Muscle layer of duodenum (tissue), 2 donors: ENCODE data around the gene LRRC8C.
"Not testable (repeated sequence)": the region's sequence is repeated elsewhere in the genome, so short reads cannot be mapped to it uniquely, and the experiment has no call there.

Source experiments
- H3K27ac ChIP-seq: one replicate; pipeline ENCODE4 v1.7.0; 2013; ENCODE audit warnings: mild to moderate bottlenecking, low read length
- H3K27me3 ChIP-seq: one replicate; pipeline ENCODE4 v1.7.0; 2013; ENCODE audit warnings: low read depth, mild to moderate bottlenecking, control low read depth, low read length
- H3K36me3 ChIP-seq, 2 donors: one replicate each; pipeline ENCODE4 v1.7.0; 2013; ENCODE audit warnings: low read length in 2 of 2, control low read depth in 1 of 2, mild to moderate bottlenecking in 1 of 2; ENCODE audit not compliant: insufficient read depth in 2 of 2, control insufficient read depth in 1 of 2
- H3K4me1 ChIP-seq, 2 donors: one replicate each; pipeline ENCODE4 v1.7.0; 2013; ENCODE audit warnings: low read length in 2 of 2, mild to moderate bottlenecking in 2 of 2, control low read depth in 1 of 2, moderate library complexity in 1 of 2; ENCODE audit not compliant: insufficient read depth in 2 of 2, control insufficient read depth in 1 of 2
- H3K4me3 ChIP-seq, 2 donors: one replicate each; pipeline ENCODE4 v1.7.0; 2013; ENCODE audit warnings: low read length in 2 of 2, low read depth in 1 of 2, mild to moderate bottlenecking in 1 of 2
- H3K9me3 ChIP-seq, 2 donors: one replicate each; pipeline ENCODE4 v1.7.0; 2013; ENCODE audit warnings: low read length in 2 of 2, control low read depth in 1 of 2, mild to moderate bottlenecking in 1 of 2; ENCODE audit not compliant: control insufficient read depth in 1 of 2
- donor health status: healthy.

Gene LRRC8C

GRCh38 chr1:89698020-89698560 is 65.2 kb downstream of the LRRC8C start:
- Histone ChIP-seq H3K4me3 (no peak overlapping the region), H3K9me3 (no peaks in the 10 kb centered on the region), H3K27ac (no peak overlapping the region), H3K36me3 (no peaks in the 10 kb centered on the region), H3K4me1 (no peaks in the 10 kb centered on the region), H3K27me3 (no peaks in the 10 kb centered on the region)

- Histone ChIP-seq H3K4me3 (no peak overlapping the region), H3K4me1 (no peaks in the 10 kb centered on the region), H3K36me3 (no peaks in the 10 kb centered on the region), H3K27me3 (no peaks in the 10 kb centered on the region), H3K27ac (no peak overlapping the region), H3K9me3 (no peaks in the 10 kb centered on the region)
These were observed 65.7 kb downstream of the LRRC8C start for GRCh38 chr1:89698624-89699023.

- no peak overlapping the region for H3K27ac ChIP-seq
These were observed 66.6 kb downstream of the LRRC8C start for GRCh38 chr1:89699451-89699986.

GRCh38 chr1:89701746-89702241 is 68.9 kb downstream of the LRRC8C start:
- Histone ChIP-seq H3K4me1 (no peaks in the 10 kb centered on the region), H3K4me3 (no peak overlapping the region), H3K36me3 (no peaks in the 10 kb centered on the region), H3K27ac (no peak overlapping the region), H3K27me3 (no peaks in the 10 kb centered on the region), H3K9me3 (no peaks in the 10 kb centered on the region)

More at GRCh38 chr1:89699451-89699986, 66.6 kb downstream of the LRRC8C start:
- Histone ChIP-seq H3K4me1 (no peaks in the 10 kb centered on the region), H3K36me3 (no peaks in the 10 kb centered on the region), H3K9me3 (no peaks in the 10 kb centered on the region), H3K27me3 (no peaks in the 10 kb centered on the region), H3K4me3 (no peak overlapping the region)

GRCh38 chr1:89702520-89703045 is 69.7 kb downstream of the LRRC8C start:
- no peak overlapping the region for H3K4me3 ChIP-seq

GRCh38 chr1:89703469-89703868 is 70.5 kb downstream of the LRRC8C start:
- Histone ChIP-seq H3K9me3 (no peaks in the 10 kb centered on the region), H3K27ac (no peak overlapping the region), H3K4me1 (no peaks in the 10 kb centered on the region), H3K4me3 (no peak overlapping the region), H3K27me3 (no peaks in the 10 kb centered on the region), H3K36me3 (no peaks in the 10 kb centered on the region)

More at GRCh38 chr1:89702520-89703045, 69.7 kb downstream of the LRRC8C start:
- no peaks in the 10 kb centered on the region for H3K4me1 ChIP-seq
- H3K36me3 ChIP-seq: no peaks in the 10 kb centered on the region
- H3K27ac ChIP-seq: no peak overlapping the region
- no peaks in the 10 kb centered on the region for H3K9me3 ChIP-seq
- H3K27me3 ChIP-seq: no peaks in the 10 kb centered on the region

- Histone ChIP-seq H3K36me3 (no peaks in the 10 kb centered on the region), H3K4me1 (no peaks in the 10 kb centered on the region)
These were observed 71.1 kb downstream of the LRRC8C start for GRCh38 chr1:89704014-89704413.

GRCh38 chr1:89704885-89705284 is 72.0 kb downstream of the LRRC8C start:
- H3K4me3 ChIP-seq, H3K27me3 ChIP-seq, H3K27ac ChIP-seq, H3K9me3 ChIP-seq, H3K36me3 ChIP-seq, H3K4me1 ChIP-seq: not testable (repeated sequence)

More at GRCh38 chr1:89704014-89704413, 71.1 kb downstream of the LRRC8C start:
- no peak overlapping the region for H3K27ac ChIP-seq
- no peaks in the 10 kb centered on the region for H3K9me3 ChIP-seq
- H3K27me3 ChIP-seq: no peaks in the 10 kb centered on the region
- no peak overlapping the region for H3K4me3 ChIP-seq

- Histone ChIP-seq H3K9me3 (no peaks in the 10 kb centered on the region), H3K4me3 (no peak overlapping the region), H3K4me1 (no peaks in the 10 kb centered on the region), H3K27ac (no peak overlapping the region), H3K27me3 (no peaks in the 10 kb centered on the region), H3K36me3 (no peaks in the 10 kb centered on the region)
These were observed 73.2 kb downstream of the LRRC8C start for GRCh38 chr1:89705901-89706699.

- Histone ChIP-seq H3K27me3 (no peaks in the 10 kb centered on the region), H3K27ac (no peak overlapping the region), H3K9me3 (no peaks in the 10 kb centered on the region), H3K4me3 (no peak overlapping the region), H3K36me3 (no peaks in the 10 kb centered on the region), H3K4me1 (no peaks in the 10 kb centered on the region)
These were observed 73.7 kb downstream of the LRRC8C start for GRCh38 chr1:89706700-89707012.

- Histone ChIP-seq H3K4me3 (no peak overlapping the region), H3K27me3 (no peaks in the 10 kb centered on the region), H3K27ac (no peak overlapping the region), H3K36me3 (peaks cover 3 to 6% of the 10 kb centered on the region in 2 donors), H3K4me1 (no peaks in the 10 kb centered on the region), H3K9me3 (no peaks in the 10 kb centered on the region)
These were observed 75.9 kb downstream of the LRRC8C start for GRCh38 chr1:89708751-89709375.
